ENCODE data around the gene DEPDC5.
A peak's percentile ranks its signal among the peaks of the same experiment; 100 is the strongest.
"Not testable (repeated sequence)": the region's sequence is repeated elsewhere in the genome, so short reads cannot be mapped to it uniquely, and the experiment has no call there.

The DEPDC5 gene

DNA sequence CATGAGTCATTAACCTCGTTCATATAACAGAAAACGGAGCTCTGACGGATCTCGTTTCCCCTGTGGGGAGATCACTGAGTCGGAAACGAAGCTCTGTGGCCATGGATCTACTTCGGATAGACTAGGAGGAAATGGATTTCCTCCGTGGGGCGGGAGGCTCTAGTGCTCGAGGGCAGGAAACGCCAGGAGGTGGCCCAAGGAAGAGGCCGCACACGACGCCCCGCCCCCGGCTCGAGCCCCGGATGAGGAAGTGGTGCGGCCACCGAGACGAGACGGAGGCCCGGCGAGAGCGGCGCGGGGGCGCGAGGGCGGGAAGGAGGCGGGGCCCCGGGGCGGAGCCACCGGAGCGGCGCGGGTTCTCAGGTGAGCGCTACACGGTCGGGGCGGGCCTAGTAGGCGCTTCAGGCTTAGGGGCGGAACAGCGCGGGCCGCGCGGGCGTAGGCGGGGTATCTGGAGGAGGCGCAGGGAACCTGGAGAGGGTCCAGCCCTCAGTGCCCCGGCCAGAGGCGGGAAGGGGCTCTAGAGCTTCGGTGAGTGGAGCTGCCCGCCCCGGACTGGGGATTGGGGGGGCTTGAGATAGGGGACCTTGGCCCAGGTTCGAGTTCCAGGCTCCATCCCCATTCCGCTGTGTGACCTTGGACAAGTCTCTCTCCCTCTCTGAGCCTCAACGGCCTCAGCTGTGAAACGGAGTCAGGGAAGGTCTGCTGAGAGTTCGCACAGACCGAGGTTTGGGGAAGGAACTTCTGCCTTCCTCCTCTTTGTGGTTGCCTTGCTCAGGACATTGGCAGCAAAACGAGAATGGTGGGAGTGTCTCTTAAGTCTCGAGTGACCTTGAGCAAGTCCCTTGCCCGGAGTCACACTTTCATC is at the start of gene DEPDC5:
TSS of gene DEPDC5 (plus strand) at position 386 of the 868 bp plus-strand sequence. CDS start 903 bp downstream, outside the sequence.
- DNase-seq (ENCODE audit: low read depth) = peak; percentile 95

DNA sequence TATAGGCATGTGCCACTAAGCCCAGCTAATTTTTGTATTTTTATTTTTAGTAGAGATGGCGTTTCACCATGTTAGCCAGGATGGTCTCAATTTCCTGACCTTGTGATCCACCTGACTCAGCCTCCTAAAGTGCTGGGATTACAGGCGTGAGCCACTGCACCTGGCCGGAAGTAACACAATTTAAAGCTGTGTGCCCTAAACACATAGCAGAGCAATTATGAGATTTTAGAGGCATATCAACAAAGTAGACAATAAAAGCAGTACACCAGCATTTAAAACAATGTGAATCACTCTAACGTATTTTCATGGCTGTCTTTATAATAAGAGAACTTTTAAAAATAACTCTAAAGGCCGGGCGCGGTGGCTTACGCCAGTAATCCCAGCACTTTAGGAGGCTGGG is 46.3 kb upstream of the DEPDC5 start:
- DNase-seq (ENCODE audit: low read depth) = no peak

GRCh38 chr22:31711226-31711625 is 42.6 kb upstream of the DEPDC5 start:
- DNase-seq (ENCODE audit: low read depth) = not testable (repeated sequence)

DNA sequence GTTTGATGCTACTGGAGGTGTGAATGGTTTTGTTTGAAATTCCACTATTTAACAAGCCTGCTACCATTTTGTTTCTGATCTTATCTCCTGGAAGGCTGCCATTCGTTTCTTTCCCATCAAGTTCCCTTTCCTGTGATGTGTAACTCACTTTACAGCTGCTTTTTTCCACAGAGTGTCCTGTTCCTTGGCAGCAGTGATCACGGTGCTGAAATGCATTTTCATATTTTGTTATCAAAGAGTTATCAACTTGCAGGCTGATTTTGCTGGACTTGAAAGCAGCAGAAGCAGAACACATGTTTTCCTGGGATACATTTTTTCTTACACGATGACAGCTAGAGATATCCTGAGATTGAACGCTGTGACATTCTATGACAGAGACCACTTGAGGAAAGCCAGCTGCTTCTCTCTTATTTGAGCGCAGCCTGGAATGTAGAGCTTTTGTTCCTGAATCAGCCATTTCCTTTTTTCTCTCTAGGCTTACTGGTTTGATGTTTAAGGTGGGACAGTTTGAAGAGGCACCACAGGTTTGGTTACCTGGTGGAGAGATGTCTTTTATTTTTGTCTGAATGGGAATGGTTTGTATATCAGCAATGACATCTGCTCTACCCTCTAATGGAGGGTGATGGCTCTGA is 38.6 kb upstream of the DEPDC5 start:
- DNase-seq (ENCODE audit: low read depth) = no peak

DNA sequence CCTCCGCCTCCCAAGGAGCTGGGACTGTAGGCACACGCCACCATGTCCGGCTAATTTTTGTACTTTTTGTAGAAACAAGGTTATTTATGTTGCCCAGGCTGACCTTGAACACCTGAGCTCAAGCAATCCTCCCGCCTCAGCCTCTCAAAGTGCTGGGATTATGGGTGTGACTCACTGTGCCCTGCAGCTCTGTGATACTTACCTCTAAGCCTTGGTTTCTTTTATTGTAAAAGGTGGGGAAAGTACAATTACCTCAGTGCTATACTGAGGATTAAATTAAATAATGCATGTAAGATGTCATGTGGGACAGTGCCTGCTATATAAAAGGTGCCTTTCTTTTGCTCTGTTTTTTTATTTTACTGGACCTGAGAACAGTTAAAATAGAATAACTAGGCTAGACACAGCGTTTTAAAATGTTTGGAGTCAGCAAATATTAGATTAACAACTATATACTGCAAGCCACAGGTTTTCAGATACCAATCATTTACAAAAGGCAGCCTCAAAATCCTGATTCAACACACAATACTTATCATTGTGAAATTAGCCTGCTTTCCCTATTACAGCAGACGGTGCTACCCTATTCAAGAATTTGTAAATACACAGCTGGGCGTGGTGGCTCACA is 33.9 kb upstream of the DEPDC5 start:
- DNase-seq (ENCODE audit: low read depth) = no peak

- DNase-seq (ENCODE audit: low read depth) = no peak
These were observed 30.1 kb upstream of the DEPDC5 start for GRCh38 chr22:31723723-31724122.

- DNase-seq (ENCODE audit: low read depth) = no peak
These were observed 27.1 kb upstream of the DEPDC5 start for GRCh38 chr22:31726692-31727091.

GRCh38 chr22:31728857-31729256 is 25.0 kb upstream of the DEPDC5 start:
- no peak for DNase-seq (ENCODE audit: low read depth)

DNA sequence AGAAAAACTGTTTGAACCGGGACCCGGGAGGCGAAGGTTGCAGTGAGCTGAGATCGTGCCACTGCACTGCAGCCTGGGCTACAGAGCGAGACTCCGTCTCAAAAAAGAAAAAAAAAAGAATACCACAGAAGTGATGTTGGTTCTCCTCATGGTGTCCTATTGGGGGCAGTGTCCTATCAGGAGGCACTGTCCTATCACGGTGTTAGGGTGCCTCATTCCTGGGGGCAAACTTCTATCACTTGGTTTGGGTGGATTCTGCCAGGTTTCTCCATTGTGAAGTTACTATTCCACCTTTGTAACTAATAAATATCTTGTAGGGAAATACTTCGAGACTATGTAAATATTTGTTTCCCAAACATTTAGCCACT is 23.5 kb upstream of the DEPDC5 start:
- peak; percentile 13 for DNase-seq (ENCODE audit: low read depth)

DNA sequence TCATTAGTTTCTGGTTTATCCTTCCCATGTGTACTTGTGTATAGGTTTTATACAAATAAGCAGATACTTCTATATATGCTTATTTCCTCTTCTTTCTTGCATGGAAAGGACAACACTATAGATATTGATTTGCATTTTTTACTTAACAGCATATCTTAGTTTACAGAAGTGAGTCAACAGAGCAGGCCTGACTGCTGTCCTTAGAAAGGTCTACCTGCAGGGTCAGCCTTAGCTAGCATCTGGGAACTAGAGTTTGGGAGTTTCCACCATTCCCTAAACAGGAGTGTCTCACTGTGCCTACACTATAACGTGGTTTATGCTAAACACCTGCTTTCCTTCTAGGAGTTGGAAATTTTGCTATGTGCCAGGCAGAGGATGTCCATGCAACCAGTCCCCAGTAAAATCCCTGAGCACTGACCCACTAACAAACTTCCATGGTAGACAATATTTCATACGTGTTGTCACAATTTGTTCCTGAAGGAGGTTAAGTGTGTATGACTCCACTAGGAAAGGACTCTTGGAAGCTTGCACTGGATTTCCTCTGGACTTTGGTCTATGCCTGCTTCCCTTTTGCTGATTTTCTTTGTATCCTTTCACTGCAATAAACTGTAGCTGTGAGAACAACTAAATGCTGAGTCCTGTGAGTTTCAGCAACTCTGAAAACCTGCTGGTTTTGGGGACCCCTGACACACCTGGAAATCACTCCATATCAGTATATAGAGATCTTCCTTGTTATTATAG is 21.6 kb upstream of the DEPDC5 start:
- no peak for DNase-seq (ENCODE audit: low read depth)

DNA sequence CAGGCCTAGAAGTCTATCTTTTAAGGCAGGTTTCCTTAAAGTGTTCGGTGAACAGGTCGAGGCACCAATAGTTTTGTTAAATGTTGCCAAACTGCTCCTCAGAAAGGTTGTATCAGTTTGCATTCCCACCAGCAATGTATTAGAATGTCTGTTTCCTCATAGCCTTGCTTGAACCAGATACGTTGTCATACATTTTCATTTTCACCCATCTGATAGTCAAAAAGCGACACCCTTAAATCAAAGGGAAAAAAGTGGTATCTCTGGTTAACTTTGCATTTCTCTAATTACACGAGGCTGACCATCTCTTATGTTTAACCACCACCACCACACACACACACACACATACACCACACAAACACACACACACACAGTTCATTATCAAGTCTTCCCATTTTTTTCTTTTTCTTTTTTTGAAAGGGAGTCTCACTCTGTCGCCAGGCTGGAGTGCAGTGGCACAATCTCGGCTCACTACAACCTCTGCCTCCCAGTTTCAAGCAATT is 20.2 kb upstream of the DEPDC5 start:
- DNase-seq (ENCODE audit: low read depth) = no peak

- peak; percentile 93 for DNase-seq (ENCODE audit: low read depth)
These were observed 19.3 kb upstream of the DEPDC5 start for GRCh38 chr22:31734512-31734911.

- no peak for DNase-seq (ENCODE audit: low read depth)
These were observed 17.4 kb upstream of the DEPDC5 start for GRCh38 chr22:31736458-31736857.

DNA sequence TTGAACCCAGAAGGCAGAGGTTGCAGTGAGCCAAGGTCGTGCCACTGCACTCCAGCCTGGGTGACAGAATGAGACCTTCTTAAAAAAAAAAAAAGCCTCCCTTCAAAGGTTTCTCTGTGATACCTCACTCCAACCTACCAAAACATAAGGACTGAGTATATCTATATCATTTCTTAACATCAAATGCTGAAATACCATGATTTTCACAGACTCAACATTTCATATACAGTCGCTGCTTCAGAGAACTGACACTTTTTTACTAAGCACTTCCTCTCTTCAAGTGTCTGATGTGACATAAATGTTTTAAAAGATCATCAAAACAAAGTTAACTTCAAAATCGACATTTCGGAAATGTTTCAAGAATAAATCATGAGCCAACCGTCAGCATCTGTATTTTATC is 15.9 kb upstream of the DEPDC5 start:
- DNase-seq (ENCODE audit: low read depth) = no peak

- no peak for DNase-seq (ENCODE audit: low read depth)
These were observed 15.3 kb upstream of the DEPDC5 start for GRCh38 chr22:31738566-31738965.

DNA sequence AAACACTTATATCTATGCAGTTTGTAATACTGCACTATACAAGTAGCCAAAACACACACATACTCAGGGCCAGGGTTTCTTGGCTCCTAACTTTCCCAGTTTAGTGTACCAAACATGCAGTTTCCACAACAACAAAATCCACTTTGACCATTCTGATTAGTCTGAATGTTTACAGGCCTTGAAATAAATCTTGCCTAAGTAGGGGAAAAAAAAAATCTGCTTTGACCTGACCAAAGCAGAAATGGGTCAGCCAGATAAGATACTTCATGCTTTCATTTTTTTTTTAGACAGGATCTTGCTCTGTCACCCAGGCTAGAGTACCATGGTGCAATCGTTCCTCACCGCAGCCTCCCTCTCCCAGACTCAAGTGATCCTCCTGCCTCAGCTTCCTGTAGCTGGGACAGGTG is 14.0 kb upstream of the DEPDC5 start:
- DNase-seq (ENCODE audit: low read depth) = no peak

DNA sequence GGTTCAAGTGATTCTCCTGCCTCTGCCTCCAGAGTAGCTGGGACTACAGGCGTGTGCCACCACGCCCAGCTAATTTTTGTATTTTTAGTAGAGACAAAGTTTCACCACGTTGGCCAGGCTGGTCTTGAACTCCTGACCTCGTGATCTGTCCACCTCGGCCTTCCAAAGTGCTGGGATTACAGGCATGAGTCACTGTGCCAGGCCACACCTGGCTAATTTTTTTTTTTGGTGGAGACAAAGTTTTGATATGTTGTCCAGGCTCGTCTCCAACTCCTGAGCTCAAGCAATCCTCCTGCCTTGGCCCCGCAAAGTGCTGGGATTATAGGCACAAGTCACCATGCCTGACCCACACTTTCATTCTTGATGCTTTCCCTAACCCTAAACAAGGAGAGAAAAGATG is 13.5 kb upstream of the DEPDC5 start:
- not testable (repeated sequence) for DNase-seq (ENCODE audit: low read depth)

DNA sequence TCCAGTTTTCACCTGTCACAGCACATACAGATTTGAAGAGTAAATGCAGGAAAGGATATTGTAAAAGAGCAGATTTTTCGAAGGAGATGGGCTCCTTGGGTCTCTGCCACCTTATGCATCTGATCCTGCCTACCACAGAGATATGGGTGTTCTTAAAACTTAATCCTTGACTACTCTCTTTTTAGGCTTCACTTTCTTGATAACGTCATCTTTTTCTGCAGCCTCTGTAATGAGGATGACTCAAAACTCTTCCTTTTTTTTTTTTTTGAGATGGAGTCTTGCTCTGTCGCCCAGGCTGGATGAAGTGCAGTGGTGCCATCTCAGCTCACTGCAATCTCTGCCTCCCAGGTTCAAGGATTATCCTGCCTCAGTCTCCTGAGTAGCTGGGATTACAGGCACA is 11.7 kb upstream of the DEPDC5 start:
- DNase-seq (ENCODE audit: low read depth) = peak; percentile 27

- no peak for DNase-seq (ENCODE audit: low read depth)
These were observed 11.1 kb upstream of the DEPDC5 start for GRCh38 chr22:31742682-31743081.

DNA sequence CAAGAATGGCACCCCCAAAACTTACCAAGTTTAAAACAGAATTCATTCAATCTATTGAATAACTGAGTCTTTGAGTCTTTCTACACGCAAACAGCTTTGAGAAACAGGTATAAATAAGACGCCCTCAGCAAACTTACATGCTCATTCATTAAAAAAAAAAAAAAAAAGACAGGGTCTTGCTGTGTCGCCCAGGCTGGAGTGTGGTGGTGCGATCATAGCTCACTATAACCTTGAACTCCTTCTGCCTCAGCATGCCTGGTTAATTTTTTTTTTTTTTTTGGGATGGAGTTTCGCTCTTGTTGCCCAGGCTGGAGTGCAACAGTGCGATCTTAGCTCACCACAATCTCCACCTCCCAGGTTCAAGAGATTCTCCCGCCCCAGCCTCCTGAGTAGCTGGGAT is 9.9 kb upstream of the DEPDC5 start:
- no peak for DNase-seq (ENCODE audit: low read depth)

DNA sequence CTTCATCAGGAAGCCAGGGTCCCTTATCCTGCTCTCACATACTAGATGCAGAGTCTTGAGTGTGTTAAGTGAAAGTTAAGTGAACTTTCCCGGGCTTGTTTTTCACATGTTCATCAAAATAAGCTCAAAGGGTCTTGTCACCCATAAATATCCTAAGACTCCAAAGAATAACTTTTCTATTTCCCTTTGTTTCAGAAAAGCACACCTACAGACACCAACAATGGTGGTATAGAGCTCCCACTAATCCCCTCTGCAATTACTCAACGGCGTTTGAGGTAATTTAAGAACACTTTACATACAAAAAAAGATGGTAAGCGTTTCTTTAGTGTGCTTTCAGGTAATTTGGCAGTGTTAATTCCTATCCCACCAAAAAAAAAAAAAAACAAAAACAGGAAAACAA is 6.4 kb upstream of the DEPDC5 start:
- no peak for DNase-seq (ENCODE audit: low read depth)

DNA sequence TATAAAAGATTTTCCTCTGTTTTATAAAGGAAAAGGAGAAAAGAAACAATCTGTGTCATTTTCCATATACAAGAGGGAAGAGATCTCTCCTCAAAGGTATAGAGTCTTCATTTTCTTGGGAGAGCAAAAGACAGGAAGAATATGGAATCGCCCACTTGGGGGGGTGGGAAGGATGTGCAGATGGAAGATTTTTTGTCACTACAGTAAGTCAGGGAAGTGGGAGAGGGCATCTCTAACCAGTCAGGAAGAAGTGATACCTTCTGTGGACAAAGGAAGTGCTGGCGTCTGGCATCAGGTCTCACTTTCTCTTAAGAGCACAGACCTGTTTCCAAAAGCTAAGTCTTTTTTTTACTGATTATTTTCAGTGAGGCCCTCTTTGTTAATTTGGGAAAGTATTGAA is 5.3 kb upstream of the DEPDC5 start:
- peak; percentile 35 for DNase-seq (ENCODE audit: low read depth)

Measured in ELR (cell line).